Panc1 (cell line): ENCODE measurements around the gene IFIT3.

Source experiments
- CTCF ChIP-seq: fragments of 450-650 bp; IDR thresholded peaks from 2 replicates; pipeline ENCODE4 v1.5.1; 2017; ENCODE audit warnings: mild to moderate bottlenecking
- POLR2AphosphoS5 ChIP-seq: IDR thresholded peaks from 2 replicates; pipeline ENCODE4 v1.6.1; 2012; ENCODE audit warnings: mild to moderate bottlenecking, low read depth, low read length, moderate library complexity
- REST ChIP-seq, 2 experiments: IDR thresholded peaks; 2 replicates each; pipeline ENCODE4 v1.6.1; 2011 to 2012; ENCODE audit warnings: low read depth in 2 of 2, control low read depth in 1 of 2, low read length in 1 of 2, mild to moderate bottlenecking in 1 of 2, moderate library complexity in 1 of 2; ENCODE audit not compliant: insufficient read depth in 1 of 2
- SIN3A ChIP-seq: IDR thresholded peaks from 2 replicates; pipeline ENCODE4 v1.6.1; 2012; ENCODE audit warnings: low read depth, mild to moderate bottlenecking, low read length, moderate library complexity, borderline replicate concordance; ENCODE audit not compliant: insufficient read depth
- TCF7L2 ChIP-seq: IDR thresholded peaks from 2 replicates; pipeline ENCODE4 v1.6.1; 2011; ENCODE audit warnings: mild to moderate bottlenecking, low read depth, low read length, inconsistent platforms

- TF ChIP-seq CTCF (no peak), SIN3A (no peak), POLR2AphosphoS5 (no peak), TCF7L2 (no peak), REST (IDR thresholded peaks at IDR 0.05; ENCODE audit: insufficient read depth in 1 of 2, low read depth in 2 of 2, low read length in 1 of 2) (no peak)
Observed at GRCh38 chr10:89306434-89307268, 21.1 kb upstream of the IFIT3 start.
